Nephron progenitor cell (in vitro differentiated cells): ENCODE measurements around the gene ERBIN.
"Not testable (repeated sequence)": the region's sequence is repeated elsewhere in the genome, so short reads cannot be mapped to it uniquely, and the experiment has no call there.

ENCODE experiments used
- DNase-seq: peaks from one replicate; pipeline ENCODE4 v3.0.0; 2021
- H3K27ac Mint-ChIP-seq: 2 replicates; pipeline ENCODE4 v1.8.0; 2021; ENCODE audit warnings: mild to moderate bottlenecking, moderate library complexity, mixed read lengths
- H3K27me3 Mint-ChIP-seq: 2 replicates; pipeline ENCODE4 v1.8.0; 2021; ENCODE audit warnings: mild to moderate bottlenecking, low read depth, mixed read lengths; ENCODE audit not compliant: poor library complexity
- H3K36me3 Mint-ChIP-seq: 2 replicates; pipeline ENCODE4 v1.8.0; 2021; ENCODE audit warnings: low read depth, mixed read lengths
- H3K4me1 Mint-ChIP-seq: 2 replicates; pipeline ENCODE4 v1.8.0; 2021; ENCODE audit warnings: mixed read lengths
- H3K4me3 Mint-ChIP-seq: 2 replicates; pipeline ENCODE4 v1.8.0; 2021; ENCODE audit warnings: mild to moderate bottlenecking, moderate library complexity, mixed read lengths
- H3K9me3 Mint-ChIP-seq: 2 replicates; pipeline ENCODE4 v1.8.0; 2021; ENCODE audit warnings: mild to moderate bottlenecking, moderate library complexity, mixed read lengths
- TF ChIP-seq, protein P1 (sequence below): fragments of 200-600 bp; sonication (generic); IDR thresholded peaks from 2 replicates; pipeline ENCODE4 v1.5.0; 2021; ENCODE audit warnings: antibody characterized with exemption

Gene ERBIN

DNA sequence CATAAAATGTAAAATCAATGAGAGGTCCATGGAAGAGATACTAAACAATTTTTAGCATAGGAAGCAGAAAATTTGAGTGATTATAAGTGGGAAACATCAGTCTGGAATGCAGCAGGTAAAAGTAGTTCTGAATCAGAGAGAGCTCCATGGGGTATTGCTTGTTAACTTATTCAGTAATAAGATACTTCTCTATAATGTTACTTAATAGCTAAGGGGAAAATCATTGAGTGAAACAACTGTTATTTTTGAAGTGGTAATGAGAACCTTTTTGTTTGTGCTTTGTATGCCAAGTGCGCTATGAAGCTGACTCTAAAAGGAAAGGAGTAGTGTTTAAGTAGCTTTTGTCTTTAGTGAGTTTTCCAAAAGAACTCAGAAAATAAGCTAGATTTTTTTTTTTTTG is 95.2 kb downstream of the ERBIN start:
- Mint-ChIP-seq H3K27ac (no peak overlapping the region), H3K27me3 (no peaks in the 10 kb centered on the region), H3K9me3 (peaks cover 11% of the 10 kb centered on the region), H3K4me1 (no peaks in the 10 kb centered on the region), H3K36me3 (peaks cover 55% of the 10 kb centered on the region), H3K4me3 (no peak overlapping the region)
- DNase-seq = no peak
- TF ChIP-seq, protein P1, sequence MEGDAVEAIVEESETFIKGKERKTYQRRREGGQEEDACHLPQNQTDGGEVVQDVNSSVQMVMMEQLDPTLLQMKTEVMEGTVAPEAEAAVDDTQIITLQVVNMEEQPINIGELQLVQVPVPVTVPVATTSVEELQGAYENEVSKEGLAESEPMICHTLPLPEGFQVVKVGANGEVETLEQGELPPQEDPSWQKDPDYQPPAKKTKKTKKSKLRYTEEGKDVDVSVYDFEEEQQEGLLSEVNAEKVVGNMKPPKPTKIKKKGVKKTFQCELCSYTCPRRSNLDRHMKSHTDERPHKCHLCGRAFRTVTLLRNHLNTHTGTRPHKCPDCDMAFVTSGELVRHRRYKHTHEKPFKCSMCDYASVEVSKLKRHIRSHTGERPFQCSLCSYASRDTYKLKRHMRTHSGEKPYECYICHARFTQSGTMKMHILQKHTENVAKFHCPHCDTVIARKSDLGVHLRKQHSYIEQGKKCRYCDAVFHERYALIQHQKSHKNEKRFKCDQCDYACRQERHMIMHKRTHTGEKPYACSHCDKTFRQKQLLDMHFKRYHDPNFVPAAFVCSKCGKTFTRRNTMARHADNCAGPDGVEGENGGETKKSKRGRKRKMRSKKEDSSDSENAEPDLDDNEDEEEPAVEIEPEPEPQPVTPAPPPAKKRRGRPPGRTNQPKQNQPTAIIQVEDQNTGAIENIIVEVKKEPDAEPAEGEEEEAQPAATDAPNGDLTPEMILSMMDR = no peak

DNA sequence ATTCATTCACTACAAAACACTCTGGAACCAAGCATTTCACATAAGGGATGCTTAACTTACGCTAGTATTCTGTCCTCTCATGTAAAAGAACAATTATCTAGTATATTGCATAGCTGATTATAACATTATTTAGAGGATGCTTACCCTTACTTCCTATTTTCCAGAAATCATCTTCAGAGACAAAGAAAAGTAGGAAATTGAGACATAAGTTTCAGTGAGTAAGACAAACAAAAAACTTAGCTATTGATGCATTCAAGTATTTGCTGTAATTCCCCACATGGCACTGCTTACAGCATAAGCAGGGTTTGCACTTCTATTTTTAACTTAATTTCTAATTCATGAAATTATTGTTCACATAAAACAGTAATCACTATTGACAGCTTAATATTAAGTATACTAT is 112.9 kb downstream of the ERBIN start:
- DNase-seq = no peak
- Mint-ChIP-seq H3K27ac (no peak overlapping the region), H3K36me3 (peaks cover 33% of the 10 kb centered on the region), H3K4me3 (no peak overlapping the region), H3K4me1 (no peaks in the 10 kb centered on the region), H3K27me3 (no peaks in the 10 kb centered on the region), H3K9me3 (no peaks in the 10 kb centered on the region)
- TF ChIP-seq, protein P1 = no peak

DNA sequence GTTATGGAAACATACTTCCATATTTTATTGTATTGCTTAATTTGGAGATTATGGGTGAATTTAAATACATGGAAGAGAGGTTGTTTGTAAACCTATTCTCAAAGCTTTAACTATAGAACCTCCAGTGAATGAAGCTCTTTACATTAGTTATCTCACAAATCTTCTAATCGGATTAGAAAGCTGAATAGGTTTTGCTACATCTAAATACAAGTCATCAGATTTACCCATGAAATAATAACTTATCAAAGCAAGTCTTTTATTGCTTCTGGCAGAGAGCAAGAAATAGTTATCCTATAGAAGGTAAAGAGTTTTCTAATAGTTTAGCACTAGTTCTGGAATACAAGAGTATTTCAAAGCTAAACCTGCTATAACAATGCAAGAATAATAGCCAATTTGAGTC is 113.3 kb downstream of the ERBIN start:
- TF ChIP-seq, protein P1 = no peak
- no peak for DNase-seq

DNA sequence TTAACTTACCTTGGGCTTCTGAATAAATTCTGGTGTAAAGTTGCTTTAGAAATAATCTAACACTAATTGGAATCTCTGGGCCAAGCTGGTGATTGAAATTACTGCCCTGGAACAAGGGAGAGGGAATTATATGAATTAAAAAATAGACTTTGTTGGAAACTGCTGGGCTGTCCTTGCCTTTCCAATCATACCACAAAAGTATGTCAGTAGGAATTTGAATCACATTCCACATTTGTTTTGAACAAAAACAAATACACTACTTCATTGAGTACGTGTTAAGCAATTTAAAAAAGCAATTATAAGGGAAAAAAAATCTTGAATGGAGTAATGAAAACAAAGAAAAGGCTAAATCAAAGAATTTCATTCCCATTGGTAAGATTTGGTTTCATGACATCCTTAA is 115.3 kb downstream of the ERBIN start:
- DNase-seq = no peak
- Mint-ChIP-seq H3K27me3 (no peaks in the 10 kb centered on the region), H3K4me1 (no peaks in the 10 kb centered on the region), H3K36me3 (peaks cover 40% of the 10 kb centered on the region), H3K9me3 (no peaks in the 10 kb centered on the region), H3K27ac (no peak overlapping the region), H3K4me3 (no peak overlapping the region)
- TF ChIP-seq, protein P1 = no peak

More for the DNA sequence above, 113.3 kb downstream of the ERBIN start:
- H3K4me3 Mint-ChIP-seq = no peak overlapping the region
- no peaks in the 10 kb centered on the region for H3K4me1 Mint-ChIP-seq
- no peaks in the 10 kb centered on the region for H3K9me3 Mint-ChIP-seq
- H3K27ac Mint-ChIP-seq = no peak overlapping the region
- H3K27me3 Mint-ChIP-seq = no peaks in the 10 kb centered on the region
- H3K36me3 Mint-ChIP-seq = peaks cover 36% of the 10 kb centered on the region

DNA sequence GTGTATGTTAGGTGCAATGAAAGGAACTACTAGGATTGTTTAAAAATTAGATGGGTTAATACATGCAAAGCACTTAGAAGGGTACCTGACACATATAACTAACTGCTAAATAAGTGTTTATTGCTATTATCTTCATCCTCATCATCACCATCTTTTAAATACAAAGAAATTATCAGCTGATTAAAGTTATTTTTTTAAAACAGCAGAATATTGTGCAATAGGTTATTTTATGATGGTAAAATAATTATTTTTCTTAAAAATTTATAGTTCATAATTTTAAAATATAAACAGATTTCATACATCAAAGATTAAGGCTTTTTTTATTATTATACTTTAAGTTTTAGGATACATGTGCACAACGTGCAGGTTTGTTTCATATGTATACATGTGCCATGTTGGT is 130.9 kb downstream of the ERBIN start:
- no peak overlapping the region for H3K27ac Mint-ChIP-seq
- H3K4me3 Mint-ChIP-seq = no peak overlapping the region
- no peak for DNase-seq
- peaks cover 92% of the 10 kb centered on the region for H3K36me3 Mint-ChIP-seq
- peaks cover 47% of the 10 kb centered on the region for H3K9me3 Mint-ChIP-seq
- H3K27me3 Mint-ChIP-seq = peaks cover 5% of the 10 kb centered on the region
- TF ChIP-seq, protein P1 = no peak
- H3K4me1 Mint-ChIP-seq = no peaks in the 10 kb centered on the region

DNA sequence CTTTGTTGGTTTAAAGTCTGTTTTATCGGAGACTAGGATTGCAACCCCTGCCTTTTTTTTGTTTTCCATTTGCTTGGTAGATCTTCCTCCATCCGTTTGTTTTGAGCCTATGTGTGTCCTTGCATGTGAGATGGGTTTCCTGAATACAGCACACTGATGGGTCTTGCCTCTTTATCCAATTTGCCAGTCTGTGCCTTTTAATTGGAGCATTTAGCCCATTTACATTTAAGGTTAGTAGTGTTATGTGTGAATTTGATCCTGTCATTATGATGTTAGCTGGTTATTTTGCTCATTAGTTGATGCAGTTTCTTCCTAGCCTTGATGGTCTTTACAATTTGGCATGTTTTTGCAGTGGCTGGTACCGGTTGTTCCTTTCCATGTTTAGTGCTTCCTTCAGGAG is 134.9 kb downstream of the ERBIN start:
- H3K4me3 Mint-ChIP-seq, DNase-seq, H3K27ac Mint-ChIP-seq, H3K4me1 Mint-ChIP-seq, H3K27me3 Mint-ChIP-seq: not testable (repeated sequence)
- H3K36me3 Mint-ChIP-seq = peaks cover 80% of the 10 kb centered on the region
- peaks cover 59% of the 10 kb centered on the region for H3K9me3 Mint-ChIP-seq

DNA sequence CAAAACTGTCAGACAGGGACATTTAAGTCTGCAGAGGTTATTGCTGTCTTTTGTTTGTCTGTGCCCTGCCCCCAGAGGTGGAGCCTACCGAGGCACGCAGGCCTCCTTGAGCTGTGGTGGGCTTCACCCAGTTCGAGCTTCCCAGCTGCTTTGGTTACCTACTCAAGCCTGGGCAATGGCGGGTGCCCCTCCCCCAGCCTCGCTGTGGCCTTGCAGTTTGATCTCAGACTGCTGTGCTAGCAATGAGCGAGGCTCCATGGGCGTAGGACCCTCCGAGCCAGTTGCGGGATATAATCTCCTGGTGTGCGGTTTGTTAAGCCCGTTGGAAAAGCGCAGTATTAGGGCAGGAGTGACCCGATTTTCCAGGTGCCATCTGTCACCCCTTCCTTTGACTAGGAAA is 136.7 kb downstream of the ERBIN start:
- H3K36me3 Mint-ChIP-seq = peaks cover 71% of the 10 kb centered on the region
- not testable (repeated sequence) for H3K4me3 Mint-ChIP-seq, H3K27ac Mint-ChIP-seq, H3K27me3 Mint-ChIP-seq, H3K4me1 Mint-ChIP-seq, DNase-seq
- H3K9me3 Mint-ChIP-seq = peaks cover 53% of the 10 kb centered on the region
